A549 (cell line): Measurements from ENCODE around the gene ORC1. TPM values are rescaled to one million over a fixed set of nuclear protein-coding genes. Genes with fewer than 3 reads are reported as not detected.

ENCODE experiments used
- ATAC-seq, 2 experiments: fragments of 200-7000 bp in 1 of 2; fragments of >200 bp in 1 of 2; cut with Nextera tagmentation in 1 of 2; cut with Tn5 transposase in 1 of 2; 3 replicates each; pipeline versions ENCODE4 v1.8.0 to v1.9.1; 2018 to 2020; ENCODE audit warnings: mild to moderate bottlenecking in 1 of 2, moderate library complexity in 1 of 2
- CTCF ChIA-PET: fragments of 300-600 bp; sonication (Branson Sonifier 250); formaldehyde crosslinking; extraction: SDS; loops from one replicate; lab custom pipeline; 2021; ENCODE audit warnings: antibody characterized with exemption, inconsistent platforms; lab: Yijun Ruan, JAX
- POLR2A ChIA-PET: fragments of 350-600 bp; formaldehyde crosslinking; extraction: SDS; loops from one replicate; lab custom pipeline; 2021; ENCODE audit warnings: antibody characterized with exemption, inconsistent platforms; lab: Yijun Ruan, JAX
- DNase-seq, 2 experiments: peaks; one replicate each; pipeline versions ENCODE4 v3.0.0 to v3.0.0-alpha.2; 2011 to 2016; ENCODE audit warnings: low read depth in 1 of 2, low spot score in 1 of 2
- FAIRE-seq: peaks from 2 replicates; lab custom pipeline; 2011; peaks lifted over from hg19 to GRCh38; lab: Jason Lieb, UNC
- H3K27ac ChIP-seq, 2 experiments: fragments of >200 bp; sonication (Bioruptor Twin); formaldehyde crosslinking; 3 replicates each; pipeline ENCODE4 v1.5.1; 2016 to 2017
- H3K4me1 ChIP-seq: fragments of >200 bp; sonication (Bioruptor Twin); formaldehyde crosslinking; 3 replicates; pipeline ENCODE4 v1.6.1; 2016
- H3K4me2 ChIP-seq: fragments of >200 bp; sonication (Bioruptor Twin); formaldehyde crosslinking; 3 replicates; pipeline ENCODE4 v1.6.1; 2016
- H3K4me3 ChIP-seq: fragments of >200 bp; sonication (Bioruptor Twin); formaldehyde crosslinking; 3 replicates; pipeline ENCODE4 v1.5.1; 2016
- H3K9me3 ChIP-seq: fragments of >200 bp; sonication (Bioruptor Twin); formaldehyde crosslinking; 3 replicates; pipeline ENCODE4 v1.6.1; 2016
- CEBPB ChIP-seq, 2 experiments: fragments of >200 bp in 1 of 2; sonication (Bioruptor Twin) in 1 of 2; formaldehyde crosslinking in 1 of 2; IDR thresholded peaks; 2 replicates each; pipeline ENCODE4 v1.6.1; 2012 to 2016
- CHD4 ChIP-seq: fragments of 200-600 bp; sonication (generic); IDR thresholded peaks from 2 replicates; pipeline ENCODE4 v1.6.1; 2016; ENCODE audit warnings: antibody characterized with exemption, mild to moderate bottlenecking, borderline replicate concordance
- E2F6 ChIP-seq: IDR thresholded peaks from 2 replicates; pipeline ENCODE4 v1.6.1; 2012; ENCODE audit warnings: low read depth, borderline replicate concordance
- EP300 ChIP-seq, 2 experiments: fragments of >200 bp; sonication (Bioruptor Twin); formaldehyde crosslinking; IDR thresholded peaks; 2 replicates in 1 of 2; 3 replicates in 1 of 2; pipeline ENCODE4 v1.6.1; 2016 to 2017
- FOSB ChIP-seq: fragments of 250-450 bp; sonication (Bioruptor Pico); IDR thresholded peaks from 2 replicates; pipeline ENCODE4 v1.5.0; 2020; ENCODE audit warnings: mild to moderate bottlenecking, moderate library complexity
- FOSL2 ChIP-seq, 2 experiments: fragments of 450-650 bp in 1 of 2; fragments of >200 bp in 1 of 2; sonication (Bioruptor Twin) in 1 of 2; formaldehyde crosslinking; IDR thresholded peaks; 2 replicates each; pipeline versions ENCODE4 v1.5.0 to v1.6.1; 2016 to 2020; ENCODE audit warnings: mild to moderate bottlenecking in 1 of 2, moderate library complexity in 1 of 2
- FOXS1 ChIP-seq: fragments of 250-450 bp; sonication (Bioruptor Pico); IDR thresholded peaks from 2 replicates; pipeline ENCODE4 v1.5.0; 2020; ENCODE audit warnings: mild to moderate bottlenecking, moderate library complexity
- HOXA7 ChIP-seq: fragments of 250-450 bp; sonication (Bioruptor Pico); IDR thresholded peaks from 2 replicates; pipeline ENCODE4 v1.5.0; 2020; ENCODE audit warnings: mild to moderate bottlenecking, moderate library complexity
- JUN ChIP-seq, 2 experiments: fragments of >200 bp; sonication (Bioruptor Twin); formaldehyde crosslinking; IDR thresholded peaks; 2 replicates in 1 of 2; 3 replicates in 1 of 2; pipeline ENCODE4 v1.6.1; 2016 to 2017
- JUNB ChIP-seq: fragments of >200 bp; sonication (Bioruptor Twin); formaldehyde crosslinking; IDR thresholded peaks from 2 replicates; pipeline ENCODE4 v1.6.1; 2016
- KDM1A ChIP-seq: fragments of 200-600 bp; sonication (generic); IDR thresholded peaks from 2 replicates; pipeline ENCODE4 v1.6.1; 2016; ENCODE audit warnings: low read depth, mild to moderate bottlenecking
- MAX ChIP-seq: IDR thresholded peaks from 2 replicates; pipeline ENCODE4 v1.6.1; 2012
- MAZ ChIP-seq: fragments of 150-350 bp; IDR thresholded peaks from 2 replicates; pipeline ENCODE4 v1.6.1; 2014; ENCODE audit warnings: antibody characterized with exemption, low read depth, low read length, borderline replicate concordance
- MYC ChIP-seq: IDR thresholded peaks from 2 replicates; pipeline ENCODE4 v1.6.1; 2012; ENCODE audit warnings: mild to moderate bottlenecking, inconsistent platforms, low read length, improper control_type of control experiment, borderline replicate concordance
- NFE2L2 ChIP-seq: fragments of 150-350 bp; conservative IDR thresholded peaks from 2 replicates; pipeline ENCODE4 v1.6.1; 2014; ENCODE audit warnings: low read length
- POLR2A ChIP-seq: IDR thresholded peaks from 2 replicates; pipeline ENCODE4 v1.6.1; 2012; ENCODE audit warnings: mild to moderate bottlenecking, low read length
- POLR2AphosphoS2 ChIP-seq: conservative IDR thresholded peaks from 2 replicates; pipeline ENCODE4 v1.6.1; 2012; ENCODE audit warnings: low read length, improper control_type of control experiment, inconsistent platforms
- RAD21 ChIP-seq, 2 experiments: fragments of >200 bp in 1 of 2; sonication (Bioruptor Twin) in 1 of 2; formaldehyde crosslinking in 1 of 2; IDR thresholded peaks in 1 of 2; conservative IDR thresholded peaks in 1 of 2; 2 replicates in 1 of 2; 3 replicates in 1 of 2; pipeline ENCODE4 v1.6.1; 2012 to 2018; ENCODE audit warnings: inconsistent platforms in 1 of 2
- SMC3 ChIP-seq: fragments of >200 bp; sonication (Bioruptor Twin); formaldehyde crosslinking; IDR thresholded peaks from 3 replicates; pipeline ENCODE4 v1.6.1; 2018; ENCODE audit warnings: inconsistent platforms
- TFCP2L1 ChIP-seq: fragments of 250-450 bp; sonication (Bioruptor Pico); IDR thresholded peaks from 2 replicates; pipeline ENCODE4 v1.5.0; 2021; ENCODE audit warnings: mild to moderate bottlenecking
- ZFP36 ChIP-seq: fragments of 450-650 bp; IDR thresholded peaks from 2 replicates; pipeline ENCODE4 v1.6.1; 2014; ENCODE audit warnings: borderline replicate concordance; ENCODE audit not compliant: partially characterized antibody
- ZNF302 ChIP-seq: fragments of 250-450 bp; sonication (Bioruptor Pico); IDR thresholded peaks from 2 replicates; pipeline ENCODE4 v1.9.0; 2021; ENCODE audit warnings: inconsistent platforms, mild to moderate bottlenecking, moderate library complexity
- WGBS: methylation state at CpG from one replicate; pipeline ENCODE4 v1.1.6; 2017; ENCODE audit errors: missing lambda C conversion rate; 5-methylcytosine and 5-hydroxymethylcytosine counted together
- polyA plus RNA-seq, 4 experiments: library from polyadenylated mRNA; depleted of rRNA in 3 of 4; stranded (reverse); fragments of >200 nt; fragmentation: RNase III in 1 of 4; extraction: RNeasy Plus Mini Kit Qiagen cat#74134 plus additional on column Dnase treatment in 1 of 4; gene quantifications; 2 replicates in 3 of 4; 3 replicates in 1 of 4; pipeline ENCODE4 v1.2.3, GENCODE V29; 2011 to 2017
- TF ChIP-seq, protein P1 (sequence below): fragments of >200 bp; sonication (Bioruptor Twin); formaldehyde crosslinking; IDR thresholded peaks from 3 replicates; pipeline ENCODE4 v1.5.1; 2016
- TF ChIP-seq, protein P2 (sequence below): fragments of 200-600 bp; sonication (generic); IDR thresholded peaks from 2 replicates; pipeline ENCODE4 v1.6.1; 2016; ENCODE audit warnings: antibody characterized with exemption, mild to moderate bottlenecking, moderate library complexity
- TF ChIP-seq, protein P3 (sequence below): IDR thresholded peaks from 2 replicates; pipeline ENCODE4 v1.6.1; 2012

ORC1 gene
- polyA plus RNA-seq, 2 of the 4 experiments (the other 2 are of a cell fraction) = 18.9 to 19.1 TPM

DNA sequence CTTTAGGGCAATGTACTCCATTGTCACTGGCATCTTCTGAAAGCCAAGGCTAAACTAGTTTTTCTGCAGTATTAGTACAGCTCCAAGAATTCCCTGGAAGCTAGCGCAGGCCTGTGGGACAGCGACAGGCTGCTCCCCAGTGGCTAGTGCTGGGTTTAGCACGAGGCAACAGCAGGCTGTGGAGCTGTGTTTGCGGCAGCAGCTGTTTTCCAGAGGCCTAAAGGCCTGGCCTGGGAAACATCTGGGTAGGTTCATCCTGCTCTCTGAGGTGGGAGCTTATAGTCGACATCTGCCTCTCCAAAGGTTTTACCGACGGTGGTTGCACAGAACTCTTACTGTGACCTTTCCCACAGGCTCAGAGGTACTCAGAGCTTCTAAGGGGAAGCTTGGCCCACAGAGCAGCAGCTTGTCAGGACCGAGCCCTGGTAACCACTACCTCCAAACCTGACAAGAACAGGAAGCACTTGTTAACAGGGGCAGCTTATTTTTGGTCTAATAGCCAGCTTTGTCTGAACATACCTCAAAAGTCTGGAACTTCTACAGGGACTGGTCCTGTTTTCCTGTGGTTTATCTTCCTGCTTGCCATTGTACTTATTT, 55.4 kb downstream of the ORC1 start:
- ATAC-seq (peak; percentile 75 to 84; a peak in 4 of 6 replicates), DNase-seq (peak in 1 of 2 experiments; percentile 26), FAIRE-seq (no peak)
- Histone ChIP-seq H3K4me2 (no peak overlapping the region), H3K27ac (no peak overlapping the region), H3K4me1 (peaks cover 9% of the 10 kb centered on the region; the same call in 2 of the 3 replicates), H3K4me3 (no peak overlapping the region), H3K9me3 (no peaks in the 10 kb centered on the region)
- 93% methylated on average over 4 of the region's 8 CpGs for WGBS
- TF ChIP-seq CHD4 = no peak
- TF ChIP-seq CEBPB (IDR thresholded peaks at IDR 0.05) = no peak
- TF ChIP-seq JUN (IDR thresholded peaks at IDR 0.05) = no peak
- TF ChIP-seq RAD21 (conservative IDR thresholded peaks at IDR 0.05 in 1 of 2, IDR thresholded peaks at IDR 0.05 in 1 of 2) = peak in 1 of 2 experiments; percentile 45; a peak in 3 of 5 replicates
- TF ChIP-seq, protein P1, sequence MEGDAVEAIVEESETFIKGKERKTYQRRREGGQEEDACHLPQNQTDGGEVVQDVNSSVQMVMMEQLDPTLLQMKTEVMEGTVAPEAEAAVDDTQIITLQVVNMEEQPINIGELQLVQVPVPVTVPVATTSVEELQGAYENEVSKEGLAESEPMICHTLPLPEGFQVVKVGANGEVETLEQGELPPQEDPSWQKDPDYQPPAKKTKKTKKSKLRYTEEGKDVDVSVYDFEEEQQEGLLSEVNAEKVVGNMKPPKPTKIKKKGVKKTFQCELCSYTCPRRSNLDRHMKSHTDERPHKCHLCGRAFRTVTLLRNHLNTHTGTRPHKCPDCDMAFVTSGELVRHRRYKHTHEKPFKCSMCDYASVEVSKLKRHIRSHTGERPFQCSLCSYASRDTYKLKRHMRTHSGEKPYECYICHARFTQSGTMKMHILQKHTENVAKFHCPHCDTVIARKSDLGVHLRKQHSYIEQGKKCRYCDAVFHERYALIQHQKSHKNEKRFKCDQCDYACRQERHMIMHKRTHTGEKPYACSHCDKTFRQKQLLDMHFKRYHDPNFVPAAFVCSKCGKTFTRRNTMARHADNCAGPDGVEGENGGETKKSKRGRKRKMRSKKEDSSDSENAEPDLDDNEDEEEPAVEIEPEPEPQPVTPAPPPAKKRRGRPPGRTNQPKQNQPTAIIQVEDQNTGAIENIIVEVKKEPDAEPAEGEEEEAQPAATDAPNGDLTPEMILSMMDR = peak; percentile 15; the same call in 1 of the 3 replicates
- TF ChIP-seq SMC3 = 0 out of 3 replicates have a peak, but pooled peaks have one; percentile 8
- no peak for TF ChIP-seq MYC
- TF ChIP-seq, protein P2, sequence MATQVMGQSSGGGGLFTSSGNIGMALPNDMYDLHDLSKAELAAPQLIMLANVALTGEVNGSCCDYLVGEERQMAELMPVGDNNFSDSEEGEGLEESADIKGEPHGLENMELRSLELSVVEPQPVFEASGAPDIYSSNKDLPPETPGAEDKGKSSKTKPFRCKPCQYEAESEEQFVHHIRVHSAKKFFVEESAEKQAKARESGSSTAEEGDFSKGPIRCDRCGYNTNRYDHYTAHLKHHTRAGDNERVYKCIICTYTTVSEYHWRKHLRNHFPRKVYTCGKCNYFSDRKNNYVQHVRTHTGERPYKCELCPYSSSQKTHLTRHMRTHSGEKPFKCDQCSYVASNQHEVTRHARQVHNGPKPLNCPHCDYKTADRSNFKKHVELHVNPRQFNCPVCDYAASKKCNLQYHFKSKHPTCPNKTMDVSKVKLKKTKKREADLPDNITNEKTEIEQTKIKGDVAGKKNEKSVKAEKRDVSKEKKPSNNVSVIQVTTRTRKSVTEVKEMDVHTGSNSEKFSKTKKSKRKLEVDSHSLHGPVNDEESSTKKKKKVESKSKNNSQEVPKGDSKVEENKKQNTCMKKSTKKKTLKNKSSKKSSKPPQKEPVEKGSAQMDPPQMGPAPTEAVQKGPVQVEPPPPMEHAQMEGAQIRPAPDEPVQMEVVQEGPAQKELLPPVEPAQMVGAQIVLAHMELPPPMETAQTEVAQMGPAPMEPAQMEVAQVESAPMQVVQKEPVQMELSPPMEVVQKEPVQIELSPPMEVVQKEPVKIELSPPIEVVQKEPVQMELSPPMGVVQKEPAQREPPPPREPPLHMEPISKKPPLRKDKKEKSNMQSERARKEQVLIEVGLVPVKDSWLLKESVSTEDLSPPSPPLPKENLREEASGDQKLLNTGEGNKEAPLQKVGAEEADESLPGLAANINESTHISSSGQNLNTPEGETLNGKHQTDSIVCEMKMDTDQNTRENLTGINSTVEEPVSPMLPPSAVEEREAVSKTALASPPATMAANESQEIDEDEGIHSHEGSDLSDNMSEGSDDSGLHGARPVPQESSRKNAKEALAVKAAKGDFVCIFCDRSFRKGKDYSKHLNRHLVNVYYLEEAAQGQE = no peak
- no peak for TF ChIP-seq ZFP36
- TF ChIP-seq, protein P3, sequence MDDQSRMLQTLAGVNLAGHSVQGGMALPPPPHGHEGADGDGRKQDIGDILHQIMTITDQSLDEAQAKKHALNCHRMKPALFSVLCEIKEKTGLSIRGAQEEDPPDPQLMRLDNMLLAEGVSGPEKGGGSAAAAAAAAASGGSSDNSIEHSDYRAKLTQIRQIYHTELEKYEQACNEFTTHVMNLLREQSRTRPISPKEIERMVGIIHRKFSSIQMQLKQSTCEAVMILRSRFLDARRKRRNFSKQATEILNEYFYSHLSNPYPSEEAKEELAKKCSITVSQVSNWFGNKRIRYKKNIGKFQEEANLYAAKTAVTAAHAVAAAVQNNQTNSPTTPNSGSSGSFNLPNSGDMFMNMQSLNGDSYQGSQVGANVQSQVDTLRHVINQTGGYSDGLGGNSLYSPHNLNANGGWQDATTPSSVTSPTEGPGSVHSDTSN = no peak
- no peak for TF ChIP-seq ZNF302 (CRISPR knock-in tag)
- no peak for TF ChIP-seq MAZ
- TF ChIP-seq JUNB = no peak
- TF ChIP-seq POLR2AphosphoS2 = no peak
- TF ChIP-seq FOSL2 (IDR thresholded peaks at IDR 0.05) = no peak
- no peak for TF ChIP-seq FOSL2 (CRISPR knock-in tag; IDR thresholded peaks at IDR 0.05)
- TF ChIP-seq TFCP2L1 (CRISPR knock-in tag) = no peak
- no peak for TF ChIP-seq FOXS1 (CRISPR knock-in tag)
- no peak for TF ChIP-seq POLR2A
- TF ChIP-seq KDM1A = no peak
- TF ChIP-seq MAX = no peak
- TF ChIP-seq FOSB (CRISPR knock-in tag) = no peak
- TF ChIP-seq HOXA7 = no peak
- no peak for TF ChIP-seq EP300 (IDR thresholded peaks at IDR 0.05)
- no peak for TF ChIP-seq E2F6
- TF ChIP-seq NFE2L2 = no peak
- POLR2A ChIA-PET = interaction anchor here (0.6 to 1.3 kb wide), 2 partner anchors 17 to 204 kb away, joined by 3 to 5 read pairs; partner anchors contain the start of gene CC2D1B
- CTCF ChIA-PET = interaction anchor here (0.8 to 1.6 kb wide), 4 partner anchors 11 to 222 kb away, joined by 3 to 5 read pairs (median 4); no protein-coding TSS in a partner anchor
